Chondrocyte (in vitro differentiated cells): ENCODE data around the gene HMGXB3. TPM values are rescaled to one million over a fixed set of nuclear protein-coding genes. Genes with fewer than 3 reads are reported as not detected.

ENCODE experiments used
- DNase-seq: peaks from one replicate; pipeline ENCODE4 v3.0.0; 2021; ENCODE audit warnings: mixed read lengths, low spot score
- H3K27ac Mint-ChIP-seq: one replicate; pipeline ENCODE4 v1.8.0; 2021; ENCODE audit warnings: mild to moderate bottlenecking, moderate library complexity, mixed read lengths; ENCODE audit not compliant: unreplicated experiment
- H3K27me3 Mint-ChIP-seq: 2 replicates; pipeline ENCODE4 v1.8.0; 2021; ENCODE audit warnings: low read depth, mixed read lengths
- H3K36me3 Mint-ChIP-seq: 2 replicates; pipeline ENCODE4 v1.8.0; 2021; ENCODE audit warnings: low read depth, mixed read lengths
- H3K4me1 Mint-ChIP-seq: 2 replicates; pipeline ENCODE4 v1.8.0; 2021; ENCODE audit warnings: low read depth, mild to moderate bottlenecking, mixed read lengths
- H3K4me3 Mint-ChIP-seq: one replicate; pipeline ENCODE4 v1.8.0; 2021; ENCODE audit warnings: mild to moderate bottlenecking, moderate library complexity, mixed read lengths; ENCODE audit not compliant: unreplicated experiment
- H3K9me3 Mint-ChIP-seq: 2 replicates; pipeline ENCODE4 v1.8.0; 2021; ENCODE audit warnings: low read depth, mixed read lengths
- total RNA-seq: library from RNA; stranded (reverse); gene quantifications from 3 replicates; pipeline ENCODE4 v1.2.1, GENCODE V29; 2021
- TF ChIP-seq, protein P1 (sequence below): fragments of 200-600 bp; sonication (generic); IDR thresholded peaks from 2 replicates; pipeline ENCODE4 v1.5.0; 2021; ENCODE audit warnings: antibody characterized with exemption, mild to moderate bottlenecking, moderate library complexity

Gene HMGXB3
- total RNA-seq, 1 donor from 2014 or later = 44.2 TPM

- no peak for DNase-seq
- no peaks in the 10 kb centered on the region for H3K9me3 Mint-ChIP-seq
- TF ChIP-seq, protein P1, sequence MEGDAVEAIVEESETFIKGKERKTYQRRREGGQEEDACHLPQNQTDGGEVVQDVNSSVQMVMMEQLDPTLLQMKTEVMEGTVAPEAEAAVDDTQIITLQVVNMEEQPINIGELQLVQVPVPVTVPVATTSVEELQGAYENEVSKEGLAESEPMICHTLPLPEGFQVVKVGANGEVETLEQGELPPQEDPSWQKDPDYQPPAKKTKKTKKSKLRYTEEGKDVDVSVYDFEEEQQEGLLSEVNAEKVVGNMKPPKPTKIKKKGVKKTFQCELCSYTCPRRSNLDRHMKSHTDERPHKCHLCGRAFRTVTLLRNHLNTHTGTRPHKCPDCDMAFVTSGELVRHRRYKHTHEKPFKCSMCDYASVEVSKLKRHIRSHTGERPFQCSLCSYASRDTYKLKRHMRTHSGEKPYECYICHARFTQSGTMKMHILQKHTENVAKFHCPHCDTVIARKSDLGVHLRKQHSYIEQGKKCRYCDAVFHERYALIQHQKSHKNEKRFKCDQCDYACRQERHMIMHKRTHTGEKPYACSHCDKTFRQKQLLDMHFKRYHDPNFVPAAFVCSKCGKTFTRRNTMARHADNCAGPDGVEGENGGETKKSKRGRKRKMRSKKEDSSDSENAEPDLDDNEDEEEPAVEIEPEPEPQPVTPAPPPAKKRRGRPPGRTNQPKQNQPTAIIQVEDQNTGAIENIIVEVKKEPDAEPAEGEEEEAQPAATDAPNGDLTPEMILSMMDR = no peak
- H3K36me3 Mint-ChIP-seq = peaks cover 5% of the 10 kb centered on the region
- no peaks in the 10 kb centered on the region for H3K27me3 Mint-ChIP-seq
- H3K4me3 Mint-ChIP-seq = peak overlapping the region; percentile 85
- peaks cover 47% of the 10 kb centered on the region for H3K4me1 Mint-ChIP-seq
- peak overlapping the region; percentile 95 for H3K27ac Mint-ChIP-seq
Measured at GRCh38 chr5:149999866-150000255, 678 bp upstream of the HMGXB3 start.

DNA sequence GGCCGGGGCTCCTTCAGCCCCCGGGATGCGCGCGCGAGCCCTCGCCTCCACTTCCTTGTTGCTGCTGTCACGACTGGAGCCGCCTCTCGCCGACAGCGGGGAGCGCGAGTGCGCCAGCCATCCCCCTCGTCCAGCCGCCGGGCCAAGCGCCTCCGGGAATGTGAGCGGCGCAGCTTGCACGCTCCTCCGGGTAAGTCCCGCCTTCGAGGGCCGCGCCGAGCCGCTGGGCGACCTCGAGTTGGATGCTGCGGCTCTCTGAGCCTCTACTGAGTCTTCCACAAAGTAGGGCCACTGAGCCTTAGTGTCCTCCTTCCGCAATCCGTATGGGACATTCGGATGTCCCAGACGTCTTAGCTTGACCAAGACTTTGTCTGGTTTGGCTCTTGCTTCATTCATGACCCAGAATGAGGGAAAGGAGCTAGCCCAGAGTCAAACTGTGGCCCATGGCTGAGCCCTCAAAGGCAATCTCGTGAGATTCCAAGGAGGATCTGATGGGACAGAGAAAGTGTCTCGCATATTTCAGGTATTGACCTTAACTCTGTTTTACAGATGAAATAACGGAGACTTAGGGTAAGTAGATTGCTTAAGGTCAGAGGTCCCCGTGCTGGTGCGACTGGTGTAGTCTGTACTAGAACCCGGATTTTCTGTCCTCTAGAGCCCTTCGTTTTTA lies 586 bp downstream of the HMGXB3 start:
- Mint-ChIP-seq H3K9me3 (no peaks in the 10 kb centered on the region), H3K27ac (peak overlapping the region; percentile 85), H3K4me1 (peaks cover 43% of the 10 kb centered on the region), H3K27me3 (no peaks in the 10 kb centered on the region), H3K36me3 (peaks cover 5% of the 10 kb centered on the region), H3K4me3 (peak overlapping the region; percentile 85)
- peak; percentile 90 for DNase-seq
- TF ChIP-seq, protein P1 = no peak

GRCh38 chr5:150001660-150002486 lies 1.3 kb downstream of the HMGXB3 start:
- peak overlapping the region; percentile 76 for H3K27ac Mint-ChIP-seq
- peak overlapping the region; percentile 85 for H3K4me3 Mint-ChIP-seq
- peaks cover 43% of the 10 kb centered on the region for H3K4me1 Mint-ChIP-seq
- TF ChIP-seq, protein P1 = peak; percentile 79
- no peaks in the 10 kb centered on the region for H3K27me3 Mint-ChIP-seq
- no peak for DNase-seq
- no peaks in the 10 kb centered on the region for H3K9me3 Mint-ChIP-seq
- H3K36me3 Mint-ChIP-seq = peaks cover 6% of the 10 kb centered on the region

GRCh38 chr5:150006318-150006717 lies 5.8 kb downstream of the HMGXB3 start:
- Mint-ChIP-seq H3K36me3 (peaks cover 16% of the 10 kb centered on the region), H3K27me3 (no peaks in the 10 kb centered on the region)

DNA sequence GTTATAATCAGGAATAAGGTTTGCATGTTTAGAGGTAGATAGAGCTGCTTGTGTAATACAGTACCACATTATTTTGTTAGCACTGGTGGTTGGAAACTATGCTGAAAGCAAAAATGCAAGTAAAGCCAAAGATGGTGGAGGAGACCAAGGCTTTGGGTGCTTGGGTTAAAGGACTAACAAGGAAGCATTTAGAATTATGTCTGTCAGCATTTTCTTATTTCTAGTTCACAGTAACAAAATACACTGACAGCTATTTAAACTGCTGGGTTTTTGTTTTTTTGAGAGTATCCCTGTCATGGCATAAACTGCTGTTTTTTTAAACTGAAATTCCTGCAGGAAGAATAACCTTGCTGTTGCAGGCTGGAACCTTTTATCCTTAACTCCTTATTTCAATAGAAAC lies 6.5 kb downstream of the HMGXB3 start:
- H3K27ac Mint-ChIP-seq = no peak overlapping the region
- no peak overlapping the region for H3K4me3 Mint-ChIP-seq
- H3K4me1 Mint-ChIP-seq = peaks cover 22% of the 10 kb centered on the region
- no peaks in the 10 kb centered on the region for H3K9me3 Mint-ChIP-seq
- H3K27me3 Mint-ChIP-seq = no peaks in the 10 kb centered on the region
- TF ChIP-seq, protein P1 = no peak
- no peak for DNase-seq
- H3K36me3 Mint-ChIP-seq = peaks cover 19% of the 10 kb centered on the region

More at GRCh38 chr5:150006318-150006717, 5.8 kb downstream of the HMGXB3 start:
- H3K4me1 Mint-ChIP-seq = peaks cover 27% of the 10 kb centered on the region
- H3K9me3 Mint-ChIP-seq = no peaks in the 10 kb centered on the region
- TF ChIP-seq, protein P1 = no peak
- H3K27ac Mint-ChIP-seq = no peak overlapping the region
- DNase-seq = no peak
- no peak overlapping the region for H3K4me3 Mint-ChIP-seq
